HG03066 (cell line): ENCODE data around the gene SVIL.
A peak's percentile ranks its signal among the peaks of the same experiment; 100 is the strongest.
"Not testable (repeated sequence)": the region's sequence is repeated elsewhere in the genome, so short reads cannot be mapped to it uniquely, and the experiment has no call there.

Experiments
- ATAC-seq: cut with Tn5 transposase; IDR thresholded peaks from one replicate; pipeline ENCODE4 v1.9.1; 2021; ENCODE audit warnings: low read depth; ENCODE audit not compliant: unreplicated experiment

The SVIL gene

GRCh38 chr10:29583674-29584073 lies 51.1 kb downstream of the SVIL start:
- no peak for ATAC-seq

- not testable (repeated sequence) for ATAC-seq
These were observed 52.0 kb downstream of the SVIL start for GRCh38 chr10:29582769-29583168.

- no peak for ATAC-seq
These were observed 55.3 kb downstream of the SVIL start for GRCh38 chr10:29579455-29579970.

GRCh38 chr10:29578457-29578856 lies 56.3 kb downstream of the SVIL start:
- no peak for ATAC-seq

GRCh38 chr10:29576681-29577080 lies 58.1 kb downstream of the SVIL start:
- no peak for ATAC-seq

- no peak for ATAC-seq
These were observed 59.7 kb downstream of the SVIL start for GRCh38 chr10:29575098-29575455.

- ATAC-seq, result not testable (repeated sequence)
These were observed 60.3 kb downstream of the SVIL start for GRCh38 chr10:29574212-29575097.

- ATAC-seq, result not testable (repeated sequence)
These were observed 64.5 kb downstream of the SVIL start for GRCh38 chr10:29570248-29570647.

GRCh38 chr10:29569795-29570194 lies 65.0 kb downstream of the SVIL start:
- no peak for ATAC-seq

GRCh38 chr10:29567003-29567402 lies 67.8 kb downstream of the SVIL start:
- no peak for ATAC-seq

- ATAC-seq, result not testable (repeated sequence)
These were observed 68.6 kb downstream of the SVIL start for GRCh38 chr10:29566209-29566608.

- no peak for ATAC-seq
These were observed 71.2 kb downstream of the SVIL start for GRCh38 chr10:29563420-29564035.

GRCh38 chr10:29563006-29563405 lies 71.8 kb downstream of the SVIL start:
- peak; percentile 66 for ATAC-seq

GRCh38 chr10:29559996-29560395 lies 74.8 kb downstream of the SVIL start:
- no peak for ATAC-seq

GRCh38 chr10:29557665-29558064 lies 77.1 kb downstream of the SVIL start:
- ATAC-seq, result no peak

- no peak for ATAC-seq
These were observed 78.9 kb downstream of the SVIL start for GRCh38 chr10:29555746-29556481.

- no peak for ATAC-seq
These were observed 79.6 kb downstream of the SVIL start for GRCh38 chr10:29555091-29555745.

- no peak for ATAC-seq
These were observed 80.1 kb downstream of the SVIL start for GRCh38 chr10:29554660-29555059.

GRCh38 chr10:29553544-29554250 lies 81.1 kb downstream of the SVIL start:
- no peak for ATAC-seq

- not testable (repeated sequence) for ATAC-seq
These were observed 81.7 kb downstream of the SVIL start for GRCh38 chr10:29553116-29553515.
